Panc1 (cell line): Measurements from ENCODE around the gene ZNF415. TPM values are rescaled to one million over a fixed set of nuclear protein-coding genes. Genes with fewer than 3 reads are reported as not detected.

Experiments
- ATAC-seq: fragments of 200-7000 bp; cut with Tn5 transposase; 2 replicates; pipeline ENCODE4 v1.9.1; 2020; ENCODE audit warnings: mild to moderate bottlenecking, moderate library complexity
- BruUV-seq: library from RNA; stranded (reverse); fragments of 400-500 nt; replicated peaks from 2 replicates; lab custom pipeline; 2021; lab: Mats Ljungman, UMichigan
- CTCF ChIA-PET: fragments of 300-600 bp; sonication (Branson Sonifier 250); formaldehyde crosslinking; loops from one replicate; lab custom pipeline; 2022; ENCODE audit warnings: antibody characterized with exemption; lab: Charles Lee
- POLR2A ChIA-PET: fragments of 300-600 bp; sonication (Branson Sonifier 250); formaldehyde crosslinking; loops from one replicate; lab custom pipeline; 2022; ENCODE audit warnings: antibody characterized with exemption; lab: Charles Lee
- DNase-seq: peaks from one replicate; pipeline ENCODE4 v3.0.0-alpha.2; 2010; ENCODE audit warnings: low read depth, low spot score
- H3K27ac ChIP-seq: 2 replicates; pipeline ENCODE4 v1.5.1; 2011; ENCODE audit warnings: mild to moderate bottlenecking, low read length, inconsistent platforms
- H3K27me3 ChIP-seq: fragments of 200-500 bp; sonication (Bioruptor generic); 2 replicates; pipeline ENCODE4 v1.6.0; 2014; ENCODE audit warnings: low read length, inconsistent platforms; ENCODE audit not compliant: control insufficient read depth, insufficient read depth
- H3K36me3 ChIP-seq: fragments of 200-500 bp; sonication (Bioruptor generic); 2 replicates; pipeline ENCODE4 v1.5.1; 2014; ENCODE audit warnings: inconsistent platforms, mild to moderate bottlenecking, low read length, moderate library complexity; ENCODE audit not compliant: control insufficient read depth, insufficient read depth
- H3K4me1 ChIP-seq: 2 replicates; pipeline ENCODE4 v1.5.1; 2011; ENCODE audit warnings: inconsistent platforms, mild to moderate bottlenecking, low read length, moderate library complexity; ENCODE audit not compliant: control insufficient read depth, insufficient read depth
- H3K4me3 ChIP-seq, 2 experiments: 2 replicates each; pipeline ENCODE4 v1.5.1; 2011 to 2012; ENCODE audit warnings: low read depth in 2 of 2, low read length in 2 of 2, mild to moderate bottlenecking in 2 of 2, inconsistent platforms in 1 of 2, moderate library complexity in 1 of 2
- H3K9me3 ChIP-seq: fragments of 200-500 bp; sonication (Bioruptor generic); 2 replicates; pipeline ENCODE4 v1.5.1; 2014; ENCODE audit warnings: low read depth, mild to moderate bottlenecking, inconsistent platforms, low read length, moderate library complexity; ENCODE audit not compliant: control insufficient read depth, insufficient read depth
- CTCF ChIP-seq: fragments of 450-650 bp; IDR thresholded peaks from 2 replicates; pipeline ENCODE4 v1.5.1; 2017; ENCODE audit warnings: mild to moderate bottlenecking
- POLR2AphosphoS5 ChIP-seq: IDR thresholded peaks from 2 replicates; pipeline ENCODE4 v1.6.1; 2012; ENCODE audit warnings: mild to moderate bottlenecking, low read depth, low read length, moderate library complexity
- REST ChIP-seq, 2 experiments: IDR thresholded peaks; 2 replicates each; pipeline ENCODE4 v1.6.1; 2011 to 2012; ENCODE audit warnings: low read depth in 2 of 2, control low read depth in 1 of 2, low read length in 1 of 2, mild to moderate bottlenecking in 1 of 2, moderate library complexity in 1 of 2; ENCODE audit not compliant: insufficient read depth in 1 of 2
- SIN3A ChIP-seq: IDR thresholded peaks from 2 replicates; pipeline ENCODE4 v1.6.1; 2012; ENCODE audit warnings: low read depth, mild to moderate bottlenecking, low read length, moderate library complexity, borderline replicate concordance; ENCODE audit not compliant: insufficient read depth
- TCF7L2 ChIP-seq: IDR thresholded peaks from 2 replicates; pipeline ENCODE4 v1.6.1; 2011; ENCODE audit warnings: mild to moderate bottlenecking, low read depth, low read length, inconsistent platforms
- in situ Hi-C: cut with HindIII; loops from 2 replicates; pipeline ENCODE4 v1.10.0; 2016; ENCODE audit warnings: low sequenced_read_pairs, low pct_unique_long_range_greater_than_20kb
- intact Hi-C: fragments of 100-400 bp; cut with micrococcal nuclease; formaldehyde crosslinking; loops from one replicate; pipeline ENCODE4 v1.10.0; 2022; ENCODE audit not compliant: unreplicated experiment
- total RNA-seq: library from RNA; stranded (reverse); gene quantifications from one replicate; pipeline ENCODE4 v1.2.1, GENCODE V29; 2021; ENCODE audit not compliant: unreplicated experiment

ZNF415 gene
- total RNA-seq, 1 experiment from 2014 or later = not detected

GRCh38 chr19:53165691-53166091 lies 33.0 kb upstream of the ZNF415 start:
- ChIA-PET POLR2A (no interaction called here), CTCF (no interaction called here)
- no peak for ATAC-seq
- H3K9me3 ChIP-seq = peaks cover 60% of the 10 kb centered on the region
- no peaks in the 10 kb centered on the region for H3K4me1 ChIP-seq
- no peaks in the 10 kb centered on the region for H3K27me3 ChIP-seq
- no TSS peak for BruUV-seq
- intact Hi-C loops = no loop called here
- no peak for DNase-seq
- no peak overlapping the region for H3K27ac ChIP-seq
- in situ Hi-C loops = no loop called here
- no peak for TF ChIP-seq REST (IDR thresholded peaks at IDR 0.05; ENCODE audit: insufficient read depth in 1 of 2, low read depth in 2 of 2, low read length in 1 of 2)
- no peak for TF ChIP-seq SIN3A
- no peak for TF ChIP-seq POLR2AphosphoS5
- TF ChIP-seq TCF7L2 = no peak
- TF ChIP-seq CTCF = no peak
- no peaks in the 10 kb centered on the region for H3K36me3 ChIP-seq
- no peak overlapping the region for H3K4me3 ChIP-seq

GRCh38 chr19:53161123-53161522 lies 28.4 kb upstream of the ZNF415 start:
- peaks cover 51% of the 10 kb centered on the region for H3K9me3 ChIP-seq
- peaks cover 5% of the 10 kb centered on the region; the same call in 1 of the 2 replicates for H3K4me1 ChIP-seq
- ChIA-PET POLR2A (no interaction called here), CTCF (no interaction called here)
- no peak for TF ChIP-seq POLR2AphosphoS5
- TF ChIP-seq CTCF = no peak
- TF ChIP-seq REST (IDR thresholded peaks at IDR 0.05; ENCODE audit: insufficient read depth in 1 of 2, low read depth in 2 of 2, low read length in 1 of 2) = no peak
- TF ChIP-seq TCF7L2 = no peak
- no peak for TF ChIP-seq SIN3A
- no peak for DNase-seq
- no peak overlapping the region for H3K27ac ChIP-seq
- H3K36me3 ChIP-seq = no peaks in the 10 kb centered on the region
- intact Hi-C loops = no loop called here
- in situ Hi-C loops = no loop called here
- no TSS peak for BruUV-seq
- ATAC-seq = no peak
- no peaks in the 10 kb centered on the region for H3K27me3 ChIP-seq
- H3K4me3 ChIP-seq = no peak overlapping the region
